Measurements from ENCODE around the gene CAMK1. TPM values are rescaled to one million over a fixed set of nuclear protein-coding genes. Genes with fewer than 3 reads are reported as not detected.

The CAMK1 gene
- total and polyA plus RNA-seq, 9 of the 15 experiments (the other 6 are each of a cell fraction or from before 2014, with no cell fraction given): 0.23 to 10.7 (median 6.0) TPM

DNA sequence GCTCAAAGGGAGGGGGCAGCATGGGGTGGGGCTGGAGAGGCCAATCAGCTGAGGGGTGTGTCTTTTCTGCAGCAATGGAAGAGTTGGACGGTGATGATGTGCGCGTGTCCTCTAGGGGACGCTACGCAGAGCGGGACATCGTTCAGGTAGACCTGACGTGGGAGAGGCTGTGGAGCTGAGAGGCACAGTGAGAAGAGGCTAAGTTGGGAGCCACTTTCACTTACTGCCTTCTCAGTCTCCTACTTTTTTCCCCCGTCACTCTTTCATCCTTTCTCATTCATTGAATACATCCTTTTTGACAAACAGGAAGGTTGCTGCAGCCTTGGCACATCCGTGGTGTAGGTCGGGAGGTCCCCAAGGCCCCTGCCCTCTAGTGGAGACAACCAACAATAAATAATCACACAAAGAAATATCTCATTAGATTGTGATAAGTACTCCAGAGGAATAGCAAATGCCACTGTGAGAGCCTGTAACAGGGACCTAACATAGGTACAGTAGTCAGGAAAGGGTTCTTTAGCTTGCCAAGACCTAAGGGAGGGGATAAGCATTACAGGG lies 42.6 kb downstream of the CAMK1 start (continued):
- TF ChIP-seq, protein P1, sequence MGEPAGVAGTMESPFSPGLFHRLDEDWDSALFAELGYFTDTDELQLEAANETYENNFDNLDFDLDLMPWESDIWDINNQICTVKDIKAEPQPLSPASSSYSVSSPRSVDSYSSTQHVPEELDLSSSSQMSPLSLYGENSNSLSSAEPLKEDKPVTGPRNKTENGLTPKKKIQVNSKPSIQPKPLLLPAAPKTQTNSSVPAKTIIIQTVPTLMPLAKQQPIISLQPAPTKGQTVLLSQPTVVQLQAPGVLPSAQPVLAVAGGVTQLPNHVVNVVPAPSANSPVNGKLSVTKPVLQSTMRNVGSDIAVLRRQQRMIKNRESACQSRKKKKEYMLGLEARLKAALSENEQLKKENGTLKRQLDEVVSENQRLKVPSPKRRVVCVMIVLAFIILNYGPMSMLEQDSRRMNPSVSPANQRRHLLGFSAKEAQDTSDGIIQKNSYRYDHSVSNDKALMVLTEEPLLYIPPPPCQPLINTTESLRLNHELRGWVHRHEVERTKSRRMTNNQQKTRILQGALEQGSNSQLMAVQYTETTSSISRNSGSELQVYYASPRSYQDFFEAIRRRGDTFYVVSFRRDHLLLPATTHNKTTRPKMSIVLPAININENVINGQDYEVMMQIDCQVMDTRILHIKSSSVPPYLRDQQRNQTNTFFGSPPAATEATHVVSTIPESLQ (CRISPR knock-in tag; IDR thresholded peaks at IDR 0.05): no peak
- TF ChIP-seq, protein P2, sequence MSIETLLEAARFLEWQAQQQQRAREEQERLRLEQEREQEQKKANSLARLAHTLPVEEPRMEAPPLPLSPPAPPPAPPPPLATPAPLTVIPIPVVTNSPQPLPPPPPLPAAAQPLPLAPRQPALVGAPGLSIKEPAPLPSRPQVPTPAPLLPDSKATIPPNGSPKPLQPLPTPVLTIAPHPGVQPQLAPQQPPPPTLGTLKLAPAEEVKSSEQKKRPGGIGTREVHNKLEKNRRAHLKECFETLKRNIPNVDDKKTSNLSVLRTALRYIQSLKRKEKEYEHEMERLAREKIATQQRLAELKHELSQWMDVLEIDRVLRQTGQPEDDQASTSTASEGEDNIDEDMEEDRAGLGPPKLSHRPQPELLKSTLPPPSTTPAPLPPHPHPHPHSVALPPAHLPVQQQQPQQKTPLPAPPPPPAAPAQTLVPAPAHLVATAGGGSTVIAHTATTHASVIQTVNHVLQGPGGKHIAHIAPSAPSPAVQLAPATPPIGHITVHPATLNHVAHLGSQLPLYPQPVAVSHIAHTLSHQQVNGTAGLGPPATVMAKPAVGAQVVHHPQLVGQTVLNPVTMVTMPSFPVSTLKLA (conservative IDR thresholded peaks at IDR 0.05): peak; percentile 38 to 45; a peak in 2 of 4 replicates
- TF ChIP-seq HDAC1 (IDR thresholded peaks at IDR 0.05) (0 out of 4 replicates have a peak, but pooled peaks of 1 of the 2 experiments have one; percentile 26), YY1 (IDR thresholded peaks at IDR 0.05; ENCODE audit: borderline replicate concordance in 1 of 3, control insufficient read depth in 1 of 3, extremely low read depth in 1 of 3, insufficient read depth in 3 of 3, insufficient read length in 1 of 3, insufficient replicate concordance in 2 of 3, low read depth in 1 of 3, low read length in 2 of 3) (peak in 2 of 3 experiments; percentile 41 to 57), BHLHE40 (IDR thresholded peaks at IDR 0.05; ENCODE audit: low read length) (no peak)
- TF ChIP-seq, protein P3, sequence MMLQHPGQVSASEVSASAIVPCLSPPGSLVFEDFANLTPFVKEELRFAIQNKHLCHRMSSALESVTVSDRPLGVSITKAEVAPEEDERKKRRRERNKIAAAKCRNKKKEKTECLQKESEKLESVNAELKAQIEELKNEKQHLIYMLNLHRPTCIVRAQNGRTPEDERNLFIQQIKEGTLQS (IDR thresholded peaks at IDR 0.05): peak; percentile 6; the same call in 1 of the 2 replicates
- TF ChIP-seq, protein P3 (CRISPR knock-in tag; conservative IDR thresholded peaks at IDR 0.05): 0 out of 2 replicates have a peak, but pooled peaks have one; percentile 31
